ENCODE measurements around the gene KLK11.

GRCh38 chr19:51055866-51056265 is 29.4 kb upstream of the KLK11 start:
- TF ChIP-seq EZH2 (IDR thresholded peaks at IDR 0.05; ENCODE audit: insufficient read depth, low read length): no peak
- TF ChIP-seq, protein P1, sequence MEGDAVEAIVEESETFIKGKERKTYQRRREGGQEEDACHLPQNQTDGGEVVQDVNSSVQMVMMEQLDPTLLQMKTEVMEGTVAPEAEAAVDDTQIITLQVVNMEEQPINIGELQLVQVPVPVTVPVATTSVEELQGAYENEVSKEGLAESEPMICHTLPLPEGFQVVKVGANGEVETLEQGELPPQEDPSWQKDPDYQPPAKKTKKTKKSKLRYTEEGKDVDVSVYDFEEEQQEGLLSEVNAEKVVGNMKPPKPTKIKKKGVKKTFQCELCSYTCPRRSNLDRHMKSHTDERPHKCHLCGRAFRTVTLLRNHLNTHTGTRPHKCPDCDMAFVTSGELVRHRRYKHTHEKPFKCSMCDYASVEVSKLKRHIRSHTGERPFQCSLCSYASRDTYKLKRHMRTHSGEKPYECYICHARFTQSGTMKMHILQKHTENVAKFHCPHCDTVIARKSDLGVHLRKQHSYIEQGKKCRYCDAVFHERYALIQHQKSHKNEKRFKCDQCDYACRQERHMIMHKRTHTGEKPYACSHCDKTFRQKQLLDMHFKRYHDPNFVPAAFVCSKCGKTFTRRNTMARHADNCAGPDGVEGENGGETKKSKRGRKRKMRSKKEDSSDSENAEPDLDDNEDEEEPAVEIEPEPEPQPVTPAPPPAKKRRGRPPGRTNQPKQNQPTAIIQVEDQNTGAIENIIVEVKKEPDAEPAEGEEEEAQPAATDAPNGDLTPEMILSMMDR (IDR thresholded peaks at IDR 0.05; ENCODE audit: insufficient read depth, low read depth, low read length): no peak
